GM18526 (cell line): Measurements from ENCODE around the gene WNT5A.

Experiments
- POLR2A ChIP-seq: IDR thresholded peaks from 3 replicates; pipeline ENCODE4 v1.6.1; 2011; ENCODE audit not compliant: insufficient read length; ENCODE audit errors: extremely low read depth

WNT5A gene

GRCh38 chr3:55489798-55490132 is 2.7 kb upstream of the WNT5A start:
- no peak for TF ChIP-seq POLR2A

GRCh38 chr3:55488398-55489055 is 1.4 kb upstream of the WNT5A start:
- TF ChIP-seq POLR2A = no peak

- no peak for TF ChIP-seq POLR2A
These were observed 505 bp upstream of the WNT5A start for GRCh38 chr3:55487381-55488241.

- no peak for TF ChIP-seq POLR2A
These were observed 827 bp downstream of the WNT5A start for GRCh38 chr3:55486101-55486856.

- no peak for TF ChIP-seq POLR2A
These were observed 2.0 kb downstream of the WNT5A start for GRCh38 chr3:55484801-55485791.

- no peak for TF ChIP-seq POLR2A
These were observed 2.9 kb downstream of the WNT5A start for GRCh38 chr3:55484191-55484689.

GRCh38 chr3:55483196-55484095 is 3.7 kb downstream of the WNT5A start:
- TF ChIP-seq POLR2A = no peak

GRCh38 chr3:55482496-55483195 is 4.5 kb downstream of the WNT5A start:
- TF ChIP-seq POLR2A = no peak

GRCh38 chr3:55481744-55482495 is 5.2 kb downstream of the WNT5A start:
- TF ChIP-seq POLR2A = no peak

GRCh38 chr3:55480911-55481743 is 6.0 kb downstream of the WNT5A start:
- TF ChIP-seq POLR2A = no peak
